MM.1S (cell line): ENCODE results near the gene CYP26C1.
A peak's percentile ranks its signal among the peaks of the same experiment; 100 is the strongest.

Experiments
- DNase-seq: peaks from one replicate; pipeline ENCODE4 v3.0.0-alpha.2; 2015
- H2AFZ ChIP-seq: fragments of 300-600 bp; sonication (generic); 2 replicates; pipeline ENCODE4 v1.6.0; 2016; ENCODE audit warnings: antibody characterized with exemption, low read length
- H3F3A ChIP-seq: fragments of 300-600 bp; sonication (generic); 2 replicates; pipeline ENCODE4 v1.6.1; 2016; ENCODE audit warnings: mild to moderate bottlenecking, antibody characterized with exemption, low read length, moderate library complexity, mixed read lengths; ENCODE audit not compliant: insufficient read depth
- H3K27ac ChIP-seq: fragments of 300-600 bp; sonication (generic); 2 replicates; pipeline ENCODE4 v1.5.1; 2016; ENCODE audit warnings: mild to moderate bottlenecking, low read length
- H3K27me3 ChIP-seq: fragments of 300-600 bp; sonication (generic); replicated peaks from 2 replicates; pipeline ENCODE4 v1.6.0; 2016; ENCODE audit warnings: low read length; ENCODE audit not compliant: insufficient read depth
- H3K36me3 ChIP-seq: fragments of 300-600 bp; sonication (generic); replicated peaks from 2 replicates; pipeline ENCODE4 v1.6.1; 2016; ENCODE audit warnings: mild to moderate bottlenecking, low read length, mixed read lengths; ENCODE audit not compliant: insufficient read depth
- H3K4me1 ChIP-seq: fragments of 300-600 bp; sonication (generic); 2 replicates; pipeline ENCODE4 v1.6.1; 2016; ENCODE audit warnings: low read length, mixed read lengths
- H3K4me2 ChIP-seq: fragments of 300-600 bp; sonication (generic); 2 replicates; pipeline ENCODE4 v1.6.0; 2016; ENCODE audit warnings: low read depth, low read length
- H3K4me3 ChIP-seq: fragments of 300-600 bp; sonication (generic); 2 replicates; pipeline ENCODE4 v1.5.1; 2016; ENCODE audit warnings: low read length, mixed read lengths
- H3K79me2 ChIP-seq: fragments of 300-600 bp; sonication (generic); 2 replicates; pipeline ENCODE4 v1.6.1; 2016; ENCODE audit warnings: mixed run types, low read length, mixed read lengths
- H3K9ac ChIP-seq: fragments of 300-600 bp; sonication (generic); 2 replicates; pipeline ENCODE4 v1.6.1; 2016; ENCODE audit warnings: low read length, mixed read lengths
- H3K9me2 ChIP-seq: fragments of 300-600 bp; sonication (generic); replicated peaks from 2 replicates; pipeline ENCODE4 v1.6.1; 2016; ENCODE audit warnings: mild to moderate bottlenecking, low read length, mixed read lengths; ENCODE audit not compliant: insufficient read depth
- H3K9me3 ChIP-seq: fragments of 300-600 bp; sonication (generic); replicated peaks from 2 replicates; pipeline ENCODE4 v1.6.1; 2016; ENCODE audit warnings: mild to moderate bottlenecking, low read length, mixed read lengths; ENCODE audit not compliant: insufficient read depth
- H4K20me1 ChIP-seq: fragments of 300-600 bp; sonication (generic); 2 replicates; pipeline ENCODE4 v1.6.1; 2016; ENCODE audit warnings: mild to moderate bottlenecking, low read length, moderate library complexity, mixed read lengths; ENCODE audit not compliant: insufficient read depth
- EZH2 ChIP-seq: fragments of 300-600 bp; sonication (generic); optimal IDR thresholded peaks from 2 replicates; pipeline ENCODE3; 2017; ENCODE audit warnings: low read depth, mild to moderate bottlenecking, antibody characterized with exemption, low read length, mixed read lengths
- EZH2phosphoT487 ChIP-seq: fragments of 300-600 bp; sonication (generic); IDR thresholded peaks from 2 replicates; pipeline ENCODE4 v1.6.1; 2018; ENCODE audit warnings: antibody characterized with exemption, low read length
- TF ChIP-seq, protein P1 (sequence below): fragments of 300-600 bp; sonication (generic); IDR thresholded peaks from 2 replicates; pipeline ENCODE4 v1.5.1; 2016; ENCODE audit warnings: antibody characterized with exemption, low read length, mixed read lengths

Gene CYP26C1

DNA sequence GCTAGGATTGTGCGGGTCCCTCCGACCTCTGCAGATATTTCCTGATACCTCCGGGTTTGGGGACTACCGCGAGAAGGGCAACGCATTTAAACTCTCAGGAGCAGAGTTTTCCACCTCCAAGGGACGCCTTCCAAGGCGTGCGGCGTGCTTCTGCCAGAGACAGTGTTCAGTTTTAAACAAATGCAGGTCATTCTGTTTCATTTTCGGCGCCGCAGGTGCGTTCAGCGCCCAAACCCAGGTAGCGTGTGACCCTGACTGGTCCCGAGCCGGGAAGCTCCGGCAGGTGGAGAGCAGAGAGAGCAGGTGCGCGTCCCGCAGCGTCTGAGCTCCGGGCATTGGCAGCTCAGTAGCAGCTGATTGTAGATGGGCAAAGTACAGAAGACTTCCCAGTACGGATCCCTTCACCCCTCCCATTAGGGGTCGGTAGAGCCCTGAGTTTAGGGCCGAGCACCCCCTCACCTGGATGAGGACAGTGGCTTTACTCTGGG is 11.7 kb downstream of the CYP26C1 start:
- Histone ChIP-seq H3K4me3 (peak overlapping the region; percentile 97), H3K4me1 (peaks cover 23% of the 10 kb centered on the region), H3K9me3 (no peaks in the 10 kb centered on the region), H3K36me3 (no peaks in the 10 kb centered on the region), H3F3A (peaks cover 44% of the 10 kb centered on the region), H3K9me2 (no peaks in the 10 kb centered on the region), H3K4me2 (peak overlapping the region; percentile 90), H3K9ac (peak overlapping the region; percentile 44; the same call in 1 of the 2 replicates), H3K27me3 (peaks cover 22% of the 10 kb centered on the region), H3K27ac (peak overlapping the region; percentile 88), H2AFZ (peak overlapping the region; percentile 87), H3K79me2 (peaks cover 26% of the 10 kb centered on the region), H4K20me1 (no peaks in the 10 kb centered on the region)
- TF ChIP-seq EZH2phosphoT487: no peak
- peak; percentile 94 for DNase-seq

DNA sequence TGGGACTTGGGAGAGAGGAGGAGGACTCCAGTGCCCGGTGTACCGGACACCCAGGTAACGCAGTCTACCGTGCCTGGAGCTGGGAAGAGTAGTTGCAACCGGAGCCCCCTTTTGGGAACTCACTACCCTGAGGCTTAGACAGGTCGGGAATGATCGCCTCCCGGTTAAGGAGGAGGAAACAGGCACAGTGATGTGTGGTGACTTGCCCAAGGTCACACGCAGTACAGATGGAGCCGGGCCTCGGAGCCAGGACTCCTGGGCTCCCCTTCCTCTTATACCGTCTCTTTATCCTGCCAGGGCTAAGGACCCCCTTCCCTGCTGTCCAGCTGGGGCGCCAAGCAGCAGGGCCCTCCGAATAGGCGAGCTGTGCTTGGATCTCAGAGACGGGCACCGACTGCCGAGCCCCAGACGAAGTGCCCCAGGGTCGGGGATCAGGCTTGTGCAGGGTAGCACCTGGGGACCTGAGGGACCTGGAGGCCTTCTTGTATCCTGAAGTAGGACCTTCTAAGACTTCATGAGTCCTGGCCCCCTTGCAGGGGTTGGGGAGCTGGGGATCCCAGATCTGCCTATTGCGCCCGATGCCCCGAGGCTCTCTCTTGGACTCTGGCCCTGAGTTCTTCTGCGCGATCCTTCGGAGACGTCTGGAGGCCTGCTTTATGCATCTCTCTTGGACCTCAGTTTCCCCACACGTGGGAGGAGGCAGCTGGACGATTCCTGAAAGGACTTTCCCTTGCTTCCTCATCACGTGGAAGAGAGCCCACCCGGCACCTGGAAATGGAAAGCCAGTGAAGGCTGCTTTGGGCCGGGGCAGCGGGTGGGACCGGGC is 12.3 kb downstream of the CYP26C1 start:
- peaks cover 51% of the 10 kb centered on the region for H3F3A ChIP-seq
- H3K4me1 ChIP-seq: peaks cover 29% of the 10 kb centered on the region
- no peaks in the 10 kb centered on the region for H3K9me2 ChIP-seq
- H3K4me3 ChIP-seq: peak overlapping the region; percentile 97
- peaks cover 26% of the 10 kb centered on the region for H3K79me2 ChIP-seq
- DNase-seq: peak; percentile 16
- peak overlapping the region; percentile 90 for H3K4me2 ChIP-seq
- no peaks in the 10 kb centered on the region for H4K20me1 ChIP-seq
- TF ChIP-seq EZH2 (no peak), EZH2phosphoT487 (no peak)
- TF ChIP-seq, protein P1, sequence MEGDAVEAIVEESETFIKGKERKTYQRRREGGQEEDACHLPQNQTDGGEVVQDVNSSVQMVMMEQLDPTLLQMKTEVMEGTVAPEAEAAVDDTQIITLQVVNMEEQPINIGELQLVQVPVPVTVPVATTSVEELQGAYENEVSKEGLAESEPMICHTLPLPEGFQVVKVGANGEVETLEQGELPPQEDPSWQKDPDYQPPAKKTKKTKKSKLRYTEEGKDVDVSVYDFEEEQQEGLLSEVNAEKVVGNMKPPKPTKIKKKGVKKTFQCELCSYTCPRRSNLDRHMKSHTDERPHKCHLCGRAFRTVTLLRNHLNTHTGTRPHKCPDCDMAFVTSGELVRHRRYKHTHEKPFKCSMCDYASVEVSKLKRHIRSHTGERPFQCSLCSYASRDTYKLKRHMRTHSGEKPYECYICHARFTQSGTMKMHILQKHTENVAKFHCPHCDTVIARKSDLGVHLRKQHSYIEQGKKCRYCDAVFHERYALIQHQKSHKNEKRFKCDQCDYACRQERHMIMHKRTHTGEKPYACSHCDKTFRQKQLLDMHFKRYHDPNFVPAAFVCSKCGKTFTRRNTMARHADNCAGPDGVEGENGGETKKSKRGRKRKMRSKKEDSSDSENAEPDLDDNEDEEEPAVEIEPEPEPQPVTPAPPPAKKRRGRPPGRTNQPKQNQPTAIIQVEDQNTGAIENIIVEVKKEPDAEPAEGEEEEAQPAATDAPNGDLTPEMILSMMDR: no peak
- peak overlapping the region; percentile 87 for H2AFZ ChIP-seq
- H3K9ac ChIP-seq: peak overlapping the region; percentile 61; the same call in 1 of the 2 replicates
- H3K9me3 ChIP-seq: no peaks in the 10 kb centered on the region
- H3K27me3 ChIP-seq: peaks cover 16% of the 10 kb centered on the region
- no peaks in the 10 kb centered on the region for H3K36me3 ChIP-seq
- peak overlapping the region; percentile 88; the same call in 1 of the 2 replicates for H3K27ac ChIP-seq

DNA sequence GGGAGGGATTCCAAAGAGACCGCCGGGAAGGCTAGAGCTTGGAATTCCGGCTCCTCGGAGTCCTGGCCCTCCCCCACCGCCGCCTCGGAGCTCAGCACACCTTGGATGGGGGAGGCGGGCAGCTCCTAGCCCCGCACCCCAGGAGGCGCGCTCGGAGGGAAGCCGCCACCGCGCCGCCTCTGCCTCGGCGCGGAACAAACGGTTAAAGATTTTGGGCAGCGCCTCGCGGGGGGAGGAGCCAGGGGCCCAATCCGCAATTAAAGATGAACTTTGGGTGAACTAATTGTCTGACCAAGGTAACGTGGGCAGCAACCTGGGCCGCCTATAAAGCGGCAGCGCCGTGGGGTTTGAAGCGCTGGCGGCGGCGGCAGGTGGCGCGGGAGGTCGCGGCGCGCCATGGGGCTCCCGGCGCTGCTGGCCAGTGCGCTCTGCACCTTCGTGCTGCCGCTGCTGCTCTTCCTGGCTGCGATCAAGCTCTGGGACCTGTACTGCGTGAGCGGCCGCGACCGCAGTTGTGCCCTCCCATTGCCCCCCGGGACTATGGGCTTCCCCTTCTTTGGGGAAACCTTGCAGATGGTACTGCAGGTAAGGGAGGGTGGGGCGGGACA is 13.0 kb downstream of the CYP26C1 start, which contains the start of gene CYP26A1:
CYP26A1 (plus strand) TSS at position 355 of the 608 bp plus-strand sequence; CDS start at position 397, 42 bp downstream.
- Histone ChIP-seq H3F3A (peaks cover 57% of the 10 kb centered on the region), H3K27ac (peak within 1 kb of the TSS; percentile 88; the same call in 1 of the 2 replicates), H3K4me3 (peak within 1 kb of the TSS; percentile 97), H3K9ac (peak within 1 kb of the TSS; percentile 61), H3K4me2 (peak within 1 kb of the TSS; percentile 90), H3K9me2 (no peaks in the 10 kb centered on the region), H3K4me1 (peaks cover 35% of the 10 kb centered on the region), H4K20me1 (no peaks in the 10 kb centered on the region), H3K27me3 (peaks cover 9% of the 10 kb centered on the region), H3K36me3 (no peaks in the 10 kb centered on the region), H2AFZ (peak within 1 kb of the TSS; percentile 87), H3K79me2 (peaks cover 26% of the 10 kb centered on the region), H3K9me3 (no peaks in the 10 kb centered on the region)
- DNase-seq: peak; percentile 77
- no peak for TF ChIP-seq EZH2

DNA sequence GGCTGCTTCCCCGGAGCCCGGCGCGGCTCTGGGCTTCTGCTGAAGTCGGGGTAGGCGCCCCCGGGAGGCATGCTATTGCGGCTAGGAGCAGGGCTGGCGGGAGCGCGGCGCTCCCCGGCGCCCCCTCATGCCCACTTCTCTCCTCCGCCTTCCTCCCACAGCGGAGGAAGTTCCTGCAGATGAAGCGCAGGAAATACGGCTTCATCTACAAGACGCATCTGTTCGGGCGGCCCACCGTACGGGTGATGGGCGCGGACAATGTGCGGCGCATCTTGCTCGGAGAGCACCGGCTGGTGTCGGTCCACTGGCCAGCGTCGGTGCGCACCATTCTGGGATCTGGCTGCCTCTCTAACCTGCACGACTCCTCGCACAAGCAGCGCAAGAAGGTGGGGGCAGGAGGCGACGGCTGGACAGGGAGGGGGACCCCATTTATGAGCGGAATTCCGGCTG is 13.6 kb downstream of the CYP26C1 start:
- Histone ChIP-seq H3K79me2 (peaks cover 26% of the 10 kb centered on the region), H3K9me2 (no peaks in the 10 kb centered on the region), H3K36me3 (no peaks in the 10 kb centered on the region), H2AFZ (peak overlapping the region; percentile 87), H3K4me2 (peak overlapping the region; percentile 90), H3K27ac (peak overlapping the region; percentile 51; the same call in 1 of the 2 replicates), H3K4me1 (peaks cover 35% of the 10 kb centered on the region), H3K27me3 (peaks cover 3% of the 10 kb centered on the region), H3K9me3 (no peaks in the 10 kb centered on the region), H3K4me3 (peak overlapping the region; percentile 97), H3F3A (peaks cover 57% of the 10 kb centered on the region), H4K20me1 (no peaks in the 10 kb centered on the region), H3K9ac (peak overlapping the region; percentile 61)
- TF ChIP-seq EZH2phosphoT487 (no peak), EZH2 (no peak)
- TF ChIP-seq, protein P1: peak; percentile 9; the same call in 1 of the 2 replicates
- no peak for DNase-seq
